DND-41 (cell line): ENCODE results near the gene STKLD1.

ENCODE experiments used
- ATAC-seq: fragments of 200-7000 bp; cut with Tn5 transposase; 3 replicates; pipeline ENCODE4 v1.9.1; 2021; ENCODE audit warnings: low read depth; ENCODE audit not compliant: insufficient read depth
- DNase-seq: peaks from one replicate; pipeline ENCODE4 v3.0.0-alpha.2; 2020
- H2AFZ ChIP-seq: 2 replicates; pipeline ENCODE4 v1.6.0; 2012; ENCODE audit warnings: low read depth, low read length
- H3K27ac ChIP-seq: 2 replicates; pipeline ENCODE4 v1.5.1; 2012; ENCODE audit warnings: low read length, inconsistent platforms
- H3K27me3 ChIP-seq: fragments of 200-600 bp; sonication (generic); 2 replicates; pipeline ENCODE4 v1.6.0; 2012; ENCODE audit warnings: low read length, mild to moderate bottlenecking, inconsistent platforms; ENCODE audit not compliant: insufficient read depth, poor library complexity
- H3K36me3 ChIP-seq: 2 replicates; pipeline ENCODE4 v1.5.1; 2012; ENCODE audit warnings: low read length, inconsistent platforms; ENCODE audit not compliant: insufficient read depth
- H3K4me1 ChIP-seq: 2 replicates; pipeline ENCODE4 v1.5.1; 2012; ENCODE audit warnings: mild to moderate bottlenecking, low read length; ENCODE audit not compliant: insufficient read depth
- H3K4me2 ChIP-seq: 2 replicates; pipeline ENCODE4 v1.6.0; 2012; ENCODE audit warnings: mild to moderate bottlenecking, moderate library complexity, low read length, inconsistent platforms; ENCODE audit not compliant: insufficient read depth
- H3K4me3 ChIP-seq, 2 experiments: fragments of 200-600 bp in 1 of 2; shearing (Covaris generic) in 1 of 2; 2 replicates each; pipeline ENCODE4 v1.5.1; 2012 to 2016; ENCODE audit warnings: inconsistent platforms in 2 of 2, low read length in 2 of 2, mild to moderate bottlenecking in 2 of 2, low read depth in 1 of 2, moderate library complexity in 1 of 2
- H3K79me2 ChIP-seq: 2 replicates; pipeline ENCODE4 v1.6.0; 2012; ENCODE audit warnings: low read length, inconsistent platforms; ENCODE audit not compliant: insufficient read depth
- H3K9ac ChIP-seq: 2 replicates; pipeline ENCODE4 v1.6.0; 2012; ENCODE audit warnings: low read depth, mild to moderate bottlenecking, inconsistent platforms, low read length, moderate library complexity
- H3K9me3 ChIP-seq: 2 replicates; pipeline ENCODE4 v1.5.1; 2012; ENCODE audit warnings: low read length, moderate library complexity, mild to moderate bottlenecking, inconsistent platforms; ENCODE audit not compliant: insufficient read depth, severe bottlenecking
- H4K20me1 ChIP-seq: 2 replicates; pipeline ENCODE4 v1.6.0; 2012; ENCODE audit warnings: low read length; ENCODE audit not compliant: insufficient read depth
- CTCF ChIP-seq: IDR thresholded peaks from 2 replicates; pipeline ENCODE4 v1.5.1; 2012; ENCODE audit warnings: borderline replicate concordance, low read length, moderate library complexity, mild to moderate bottlenecking; ENCODE audit not compliant: poor library complexity, severe bottlenecking; ENCODE audit errors: extremely low read depth
- EZH2 ChIP-seq: IDR thresholded peaks from 3 replicates; pipeline ENCODE4 v1.6.1; 2012; ENCODE audit warnings: borderline replicate concordance, low read depth, mild to moderate bottlenecking, moderate library complexity, low read length, inconsistent platforms; ENCODE audit not compliant: severe bottlenecking

STKLD1 gene

DNA sequence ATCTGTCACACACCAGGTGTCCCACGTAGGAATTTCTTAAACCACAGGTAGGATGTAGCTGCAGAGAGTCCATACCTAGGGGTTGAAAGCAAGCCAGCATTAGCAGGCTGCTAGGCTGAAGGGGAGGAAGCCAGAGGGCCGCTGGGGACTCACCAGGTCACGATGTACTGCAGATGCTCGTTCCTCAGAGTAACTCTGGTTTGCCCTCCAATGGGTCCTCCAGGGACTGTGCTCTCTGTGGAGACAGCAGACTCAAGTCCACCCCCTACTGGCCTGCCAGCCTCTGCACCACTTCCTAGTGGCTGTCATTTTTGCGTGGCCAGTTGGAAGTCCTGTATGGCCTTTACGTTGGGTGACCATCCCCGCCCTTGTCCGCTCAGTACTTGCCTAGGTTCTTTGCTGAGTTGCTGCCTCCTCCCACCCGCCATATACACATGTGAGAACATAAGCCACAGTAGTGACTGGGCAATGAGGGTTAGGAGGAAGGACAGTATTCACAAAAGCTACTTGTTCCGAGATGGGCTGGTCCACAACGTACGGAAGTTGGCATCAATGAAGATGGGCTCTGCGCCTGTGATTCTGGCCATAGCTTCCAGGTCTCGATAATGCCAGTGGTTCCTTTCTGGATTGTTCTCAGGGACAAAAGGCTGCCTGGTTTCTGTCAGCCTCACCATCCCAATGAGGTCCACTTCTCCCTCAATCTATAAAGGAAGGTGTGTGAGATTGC lies 24.1 kb upstream of the STKLD1 start:
- Histone ChIP-seq H3K27ac (no peak overlapping the region), H3K27me3 (no peaks in the 10 kb centered on the region), H3K79me2 (peaks cover 55% of the 10 kb centered on the region), H3K36me3 (peaks cover 54% of the 10 kb centered on the region), H4K20me1 (peaks cover 41% of the 10 kb centered on the region), H3K4me3 (no peak overlapping the region), H2AFZ (no peak overlapping the region), H3K4me1 (peaks cover 44% of the 10 kb centered on the region), H3K9me3 (no peaks in the 10 kb centered on the region), H3K9ac (no peak overlapping the region), H3K4me2 (no peak overlapping the region)
- TF ChIP-seq EZH2 = no peak
- peak; percentile 66 for TF ChIP-seq CTCF
- DNase-seq (peak; percentile 54), ATAC-seq (peak; percentile 32)

DNA sequence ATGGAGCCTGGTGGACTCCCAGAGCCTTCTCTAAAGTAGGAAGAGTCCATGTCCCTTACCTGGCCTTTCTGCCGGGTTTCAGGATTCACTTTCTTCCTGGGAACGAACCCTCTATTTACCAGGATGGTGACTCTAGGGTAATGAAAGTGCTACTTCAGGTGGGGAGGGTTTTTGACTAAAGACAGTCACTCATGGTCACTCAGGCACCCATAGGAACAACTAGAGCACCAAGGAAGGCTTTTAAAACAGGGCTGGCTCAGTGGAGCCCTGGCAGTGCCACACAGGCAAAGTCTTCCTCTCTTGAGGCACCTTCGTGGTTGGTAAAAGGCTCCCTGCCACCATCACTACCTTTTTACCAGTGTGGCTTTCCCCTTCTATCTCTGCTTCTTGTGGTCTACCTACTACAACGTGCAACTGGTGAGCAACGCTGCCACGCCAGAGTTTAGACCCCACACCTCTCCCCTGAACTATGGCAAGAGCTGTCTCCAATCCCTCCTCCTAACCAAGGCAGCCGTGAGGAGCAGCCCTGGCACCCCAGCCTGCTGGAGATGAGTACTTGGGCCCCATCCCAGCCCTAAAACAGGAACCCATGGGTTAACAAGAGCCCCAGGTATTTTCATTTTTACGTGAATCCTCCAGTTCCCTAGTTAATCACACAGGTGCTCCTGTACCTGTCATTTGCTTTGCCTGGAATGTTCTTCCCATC lies 23.4 kb upstream of the STKLD1 start:
- ATAC-seq (no peak), DNase-seq (no peak)
- peaks cover 51% of the 10 kb centered on the region for H3K4me1 ChIP-seq
- peaks cover 56% of the 10 kb centered on the region for H3K36me3 ChIP-seq
- H2AFZ ChIP-seq = no peak overlapping the region
- H3K4me3 ChIP-seq = no peak overlapping the region
- H3K27ac ChIP-seq = no peak overlapping the region
- peaks cover 41% of the 10 kb centered on the region for H4K20me1 ChIP-seq
- no peaks in the 10 kb centered on the region for H3K27me3 ChIP-seq
- H3K9ac ChIP-seq = no peak overlapping the region
- H3K4me2 ChIP-seq = no peak overlapping the region
- H3K9me3 ChIP-seq = no peaks in the 10 kb centered on the region
- TF ChIP-seq CTCF (no peak), EZH2 (no peak)
- H3K79me2 ChIP-seq = peaks cover 56% of the 10 kb centered on the region

GRCh38 chr9:133353548-133353947 lies 22.6 kb upstream of the STKLD1 start:
- no peak overlapping the region for H3K4me2 ChIP-seq
- no peaks in the 10 kb centered on the region for H3K27me3 ChIP-seq
- peaks cover 54% of the 10 kb centered on the region for H3K36me3 ChIP-seq
- no peak overlapping the region for H2AFZ ChIP-seq
- no peak overlapping the region for H3K9ac ChIP-seq
- H3K4me1 ChIP-seq = peaks cover 58% of the 10 kb centered on the region
- ATAC-seq (no peak), DNase-seq (no peak)
- no peak overlapping the region for H3K27ac ChIP-seq
- TF ChIP-seq CTCF (no peak), EZH2 (no peak)
- no peaks in the 10 kb centered on the region for H3K9me3 ChIP-seq
- H3K4me3 ChIP-seq = no peak overlapping the region
- peaks cover 39% of the 10 kb centered on the region for H4K20me1 ChIP-seq
- peaks cover 54% of the 10 kb centered on the region for H3K79me2 ChIP-seq
